Gastrocnemius medialis (tissue), 4 donors: Measurements from ENCODE around the gene CCDC57. TPM values are rescaled to one million over a fixed set of nuclear protein-coding genes. Genes with fewer than 3 reads are reported as not detected.

Source experiments
- ATAC-seq, 2 donors: fragments of 150-250 bp; one replicate each; pipeline ENCODE4 v1.9.1; 2016
- DNase-seq, 2 donors: peaks; one replicate each; pipeline ENCODE4 v3.0.0-alpha.2; 2019
- H3K27ac ChIP-seq, 4 donors: fragments of 200-600 bp; sonication (generic); 1 replicate in 1 of 4; 2 replicates in 3 of 4; pipeline ENCODE4 v1.5.1; 2016 to 2018; ENCODE audit warnings: mild to moderate bottlenecking in 2 of 4, moderate library complexity in 1 of 4
- H3K27me3 ChIP-seq, 3 donors: fragments of 200-600 bp; sonication (generic) in 2 of 3; 1 replicate in 1 of 3; 2 replicates in 2 of 3; pipeline versions ENCODE4 v1.5.1 to v1.6.0; 2016 to 2019; ENCODE audit warnings: mild to moderate bottlenecking in 1 of 3, moderate library complexity in 1 of 3
- H3K36me3 ChIP-seq, 2 donors: fragments of 200-600 bp; sonication (generic) in 1 of 2; one replicate each; pipeline ENCODE4 v1.5.1; 2017 to 2018
- H3K4me1 ChIP-seq, 2 donors: fragments of 200-600 bp; sonication (generic) in 1 of 2; one replicate each; pipeline ENCODE4 v1.5.1; 2016 to 2017; ENCODE audit warnings: mild to moderate bottlenecking in 2 of 2
- H3K4me3 ChIP-seq, 4 donors: fragments of 200-600 bp; sonication (generic) in 3 of 4; 1 replicate in 1 of 4; 2 replicates in 3 of 4; pipeline ENCODE4 v1.5.1; 2016 to 2019; ENCODE audit warnings: mild to moderate bottlenecking in 2 of 4
- H3K9me3 ChIP-seq, 3 donors: fragments of 200-600 bp; sonication (generic) in 2 of 3; 1 replicate in 1 of 3; 2 replicates in 2 of 3; pipeline ENCODE4 v1.5.1; 2016 to 2019
- CTCF ChIP-seq, 5 experiments: fragments of 450-650 bp in 3 of 5; fragments of 200-600 bp in 2 of 5; sonication (generic) in 2 of 5; IDR thresholded peaks in 4 of 5; conservative IDR thresholded peaks in 1 of 5; 1 replicate in 4 of 5; 2 replicates in 1 of 5; pipeline ENCODE4 v1.5.1; 2016 to 2019; ENCODE audit warnings: antibody characterized with exemption in 5 of 5, mild to moderate bottlenecking in 3 of 5, moderate library complexity in 3 of 5
- POLR2A ChIP-seq, 2 donors: fragments of 450-650 bp; IDR thresholded peaks; one replicate each; pipeline ENCODE4 v1.6.1; 2017; ENCODE audit warnings: antibody characterized with exemption in 2 of 2, mild to moderate bottlenecking in 2 of 2, moderate library complexity in 2 of 2
- in situ Hi-C, 4 donors: fragments of 200-750 bp; cut with MboI; loops; one replicate each; pipeline versions ENCODE4 v1.15.0 to v1.8.0; 2017; ENCODE audit warnings: low sequenced_read_pairs in 4 of 4
- intact Hi-C: fragments of 100-400 bp; cut with DNase I; formaldehyde crosslinking; loops from one replicate; pipeline ENCODE4 v1.15.1; 2023; ENCODE audit warnings: low total_unique reads
- total RNA-seq, 4 donors: library from RNA; depleted of rRNA; stranded (reverse); fragments of >200 nt; gene quantifications; one replicate each; pipeline versions ENCODE4 v1.1.0 to v1.2.3, GENCODE V29; 2016

CCDC57 gene
- total RNA-seq, 4 donors from 2014 or later, result 3.7 to 11.3 (median 5.1) TPM

- no peak for DNase-seq
- no peaks in the 10 kb centered on the region for H3K9me3 ChIP-seq
- in situ Hi-C loops (no loop called here), intact Hi-C loops (no loop called here)
- H3K4me3 ChIP-seq, result no peak overlapping the region
- no peaks in the 10 kb centered on the region for H3K27me3 ChIP-seq
- TF ChIP-seq CTCF (IDR thresholded peaks at IDR 0.05 in 4 of 5, conservative IDR thresholded peaks at IDR 0.05 in 1 of 5), result no peak
- TF ChIP-seq POLR2A (IDR thresholded peaks at IDR 0.05), result no peak
- ATAC-seq, result no peak
- H3K27ac ChIP-seq, result no peak overlapping the region
- H3K4me1 ChIP-seq, result no peaks in the 10 kb centered on the region
- H3K36me3 ChIP-seq, result peaks cover 0 to 22% of the 10 kb centered on the region in 2 donors
Observed at GRCh38 chr17:82179412-82179811, 33.2 kb downstream of the CCDC57 start.

GRCh38 chr17:82178499-82179261 lies 34.0 kb downstream of the CCDC57 start:
- in situ Hi-C loops, result no loop called here
- Histone ChIP-seq H3K4me3 (no peak overlapping the region), H3K4me1 (no peaks in the 10 kb centered on the region), H3K27me3 (no peaks in the 10 kb centered on the region), H3K36me3 (peaks cover 0 to 22% of the 10 kb centered on the region in 2 donors), H3K27ac (no peak overlapping the region), H3K9me3 (no peaks in the 10 kb centered on the region)
- no peak for DNase-seq
- TF ChIP-seq POLR2A (IDR thresholded peaks at IDR 0.05), result no peak
- no peak for TF ChIP-seq CTCF (IDR thresholded peaks at IDR 0.05 in 4 of 5, conservative IDR thresholded peaks at IDR 0.05 in 1 of 5)
- no peak for ATAC-seq
- intact Hi-C loops, result no loop called here

- intact Hi-C loops, result no loop called here
- H3K27me3 ChIP-seq, result no peaks in the 10 kb centered on the region
- no peak overlapping the region for H3K27ac ChIP-seq
- TF ChIP-seq POLR2A (IDR thresholded peaks at IDR 0.05) (no peak), CTCF (IDR thresholded peaks at IDR 0.05 in 4 of 5, conservative IDR thresholded peaks at IDR 0.05 in 1 of 5) (no peak)
- H3K4me1 ChIP-seq, result no peaks in the 10 kb centered on the region
- no peak overlapping the region for H3K4me3 ChIP-seq
- H3K36me3 ChIP-seq, result peaks cover 0 to 18% of the 10 kb centered on the region in 2 donors
- DNase-seq, result no peak
- in situ Hi-C loops, result no loop called here
- ATAC-seq, result no peak
- no peaks in the 10 kb centered on the region for H3K9me3 ChIP-seq
Observed at GRCh38 chr17:82177761-82178498, 34.7 kb downstream of the CCDC57 start.

- ATAC-seq (no peak), DNase-seq (no peak)
- Histone ChIP-seq H3K4me1 (no peaks in the 10 kb centered on the region), H3K36me3 (peaks cover 0 to 16% of the 10 kb centered on the region in 2 donors), H3K27me3 (no peaks in the 10 kb centered on the region), H3K9me3 (no peaks in the 10 kb centered on the region), H3K4me3 (no peak overlapping the region), H3K27ac (no peak overlapping the region)
- in situ Hi-C loops (no loop called here), intact Hi-C loops (no loop called here)
- TF ChIP-seq POLR2A (IDR thresholded peaks at IDR 0.05) (no peak), CTCF (IDR thresholded peaks at IDR 0.05 in 4 of 5, conservative IDR thresholded peaks at IDR 0.05 in 1 of 5) (no peak)
Observed at GRCh38 chr17:82177276-82177675, 35.4 kb downstream of the CCDC57 start.
